RPMI7951 (cell line): ENCODE data around the gene CDON. TPM values are rescaled to one million over a fixed set of nuclear protein-coding genes. Genes with fewer than 3 reads are reported as not detected.
"Not testable (repeated sequence)": the region's sequence is repeated elsewhere in the genome, so short reads cannot be mapped to it uniquely, and the experiment has no call there.

Source experiments
- DNase-seq: peaks from one replicate; pipeline ENCODE4 v3.0.0-alpha.2; 2012; ENCODE audit warnings: low read depth
- total RNA-seq: library from RNA; depleted of rRNA; stranded (reverse); fragments of >200 nt; shearing (Covaris generic); gene quantifications from 2 replicates; pipeline ENCODE4 v1.2.3, GENCODE V29; 2014

Gene CDON
- total RNA-seq, 1 experiment from 2014 or later = 14.8 TPM

GRCh38 chr11:126046570-126047195 lies 16.0 kb downstream of the CDON start:
- no peak for DNase-seq

DNA sequence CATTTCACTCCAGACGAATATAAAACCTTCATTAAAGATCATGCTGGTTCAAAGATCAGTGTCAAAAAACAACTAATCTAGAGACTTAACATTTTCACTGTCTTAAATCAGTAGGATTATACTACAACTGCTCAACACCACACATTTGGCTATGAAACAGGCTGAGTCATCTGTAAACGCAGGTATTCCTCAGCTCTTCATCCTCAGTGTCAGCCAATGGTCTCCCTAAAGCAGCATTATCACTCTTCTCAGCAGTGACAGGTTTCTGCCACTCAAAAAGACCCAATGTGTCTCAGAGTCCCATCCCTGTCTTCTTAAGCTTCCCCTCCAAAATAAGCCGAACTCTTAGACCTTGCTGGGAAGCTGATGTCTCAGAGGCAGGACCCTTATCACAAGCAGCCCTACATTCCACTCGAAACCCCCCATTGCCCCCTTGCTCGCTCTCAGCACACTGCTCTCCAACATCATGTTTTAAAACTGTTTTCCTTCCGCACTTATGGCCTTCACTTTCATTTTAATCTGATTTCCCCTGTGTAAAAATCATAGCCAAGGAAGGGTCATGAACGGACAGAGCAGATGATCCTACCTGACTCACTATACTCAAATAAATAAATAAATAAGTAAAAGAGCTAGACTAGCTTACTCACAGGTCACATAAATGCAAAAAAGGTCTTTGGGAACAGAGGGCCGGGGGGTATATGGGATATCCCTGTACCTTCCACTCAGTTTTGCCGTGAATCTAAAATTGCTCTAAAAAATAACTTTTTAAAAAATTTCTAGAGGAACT lies 23.0 kb downstream of the CDON start:
- DNase-seq = no peak

DNA sequence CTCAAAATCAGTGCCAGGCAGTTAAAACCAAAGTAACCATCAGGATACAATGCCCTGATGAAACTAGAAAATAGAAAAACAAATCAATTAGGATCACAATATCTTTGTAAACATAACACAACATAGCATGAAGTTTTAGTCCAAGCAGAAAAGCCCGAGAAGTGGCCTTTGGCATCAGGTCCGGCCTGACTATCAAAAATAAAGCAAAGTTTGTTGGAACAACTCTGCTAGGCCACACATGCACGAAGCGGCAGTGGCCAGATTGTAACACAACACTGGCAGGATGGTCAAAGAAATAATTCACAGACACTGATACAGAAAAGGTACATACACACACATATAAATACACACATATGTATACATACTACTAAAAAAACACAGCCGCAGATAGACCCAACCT lies 26.9 kb downstream of the CDON start:
- DNase-seq = no peak

- DNase-seq = no peak
These were observed 27.7 kb downstream of the CDON start for GRCh38 chr11:126034933-126035425.

DNA sequence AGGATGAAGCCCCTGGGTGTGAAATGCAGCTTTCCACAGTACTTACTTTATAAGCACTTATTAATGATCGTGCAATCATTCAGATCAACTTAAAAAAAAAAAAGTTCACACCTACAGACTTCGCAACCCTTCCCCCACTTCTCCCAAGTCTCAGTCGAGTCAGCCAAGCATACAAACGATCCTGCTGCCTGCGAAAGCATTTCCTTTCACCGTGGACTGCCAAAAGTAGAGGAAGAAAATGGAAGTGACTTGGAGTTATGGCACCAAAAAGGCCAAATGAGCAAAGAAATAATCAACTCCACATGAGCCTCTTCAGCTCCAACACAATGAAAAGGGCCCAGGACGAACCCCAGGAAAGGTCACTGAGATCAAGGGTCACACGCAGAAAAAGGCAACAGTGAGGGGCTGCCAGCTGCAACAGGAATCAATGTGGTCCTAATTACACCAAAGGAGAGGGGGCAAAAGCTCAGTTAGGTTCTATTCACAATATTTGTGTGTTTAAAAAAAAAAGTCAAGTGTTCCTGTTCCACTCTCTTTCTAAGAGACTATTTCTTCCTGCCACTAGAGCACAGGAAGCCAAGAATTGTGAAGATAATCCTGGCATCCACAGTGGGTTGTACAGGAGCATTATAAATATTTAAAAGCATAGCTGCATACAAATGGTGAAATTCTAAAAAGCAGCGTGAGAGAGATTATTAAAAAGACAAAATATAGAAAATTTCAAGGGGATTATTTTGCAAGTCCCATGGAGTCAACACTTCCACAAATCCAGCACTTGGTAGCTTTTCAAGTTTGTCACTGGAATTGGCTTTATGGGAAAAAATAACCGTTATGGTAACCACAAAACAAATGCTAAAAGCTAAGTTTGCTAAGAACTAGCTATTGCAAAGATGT lies 28.4 kb downstream of the CDON start:
- no peak for DNase-seq

- DNase-seq = no peak
These were observed 30.3 kb downstream of the CDON start for GRCh38 chr11:126032375-126032774.

- DNase-seq = no peak
These were observed 32.9 kb downstream of the CDON start for GRCh38 chr11:126029805-126030204.

DNA sequence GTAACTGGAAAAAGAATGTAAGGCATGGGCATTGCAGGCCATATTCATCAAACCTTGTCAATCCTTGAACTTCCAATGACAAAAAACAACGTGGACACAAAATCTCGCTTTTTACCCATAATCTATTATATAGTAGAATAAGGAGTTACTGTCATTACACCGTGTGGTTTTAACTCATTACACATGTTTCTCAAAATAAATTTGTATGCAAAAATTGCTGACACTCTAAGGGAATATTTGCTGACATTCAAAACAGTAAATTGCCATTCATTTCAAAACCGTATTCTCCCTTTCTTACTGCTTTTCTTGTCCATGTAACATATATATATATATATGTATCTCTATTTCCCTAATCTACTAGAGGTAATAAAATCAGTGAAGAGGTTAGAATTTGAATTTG lies 33.4 kb downstream of the CDON start:
- DNase-seq = no peak

GRCh38 chr11:126028534-126028933 lies 34.1 kb downstream of the CDON start:
- not testable (repeated sequence) for DNase-seq

- DNase-seq = no peak
These were observed 36.1 kb downstream of the CDON start for GRCh38 chr11:126026579-126026978.

GRCh38 chr11:126025822-126026221 lies 36.8 kb downstream of the CDON start:
- DNase-seq = no peak

- DNase-seq = no peak
These were observed 38.5 kb downstream of the CDON start for GRCh38 chr11:126024123-126024522.

- no peak for DNase-seq
These were observed 49.8 kb downstream of the CDON start for GRCh38 chr11:126012852-126013251.

DNA sequence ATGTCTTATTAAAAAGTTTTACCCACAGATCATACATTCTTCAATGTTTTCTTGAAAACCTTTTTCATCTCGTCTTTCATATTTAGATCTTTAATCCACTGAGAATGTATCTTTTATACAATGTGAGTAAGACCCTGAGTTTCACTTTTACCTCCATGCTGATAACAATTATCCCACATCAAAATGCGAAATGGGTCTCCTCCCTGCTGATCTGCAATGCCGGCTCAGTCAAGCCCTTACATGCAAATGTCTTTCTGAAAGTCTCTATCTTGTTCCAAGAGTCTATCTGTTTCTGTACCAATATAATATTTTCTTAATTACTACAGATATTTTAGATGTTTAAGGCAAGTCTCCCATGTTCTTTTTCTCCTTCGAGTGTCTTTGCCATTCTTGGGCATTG lies 50.9 kb downstream of the CDON start:
- DNase-seq = no peak

- DNase-seq = no peak
These were observed 51.4 kb downstream of the CDON start for GRCh38 chr11:126011265-126011664.

DNA sequence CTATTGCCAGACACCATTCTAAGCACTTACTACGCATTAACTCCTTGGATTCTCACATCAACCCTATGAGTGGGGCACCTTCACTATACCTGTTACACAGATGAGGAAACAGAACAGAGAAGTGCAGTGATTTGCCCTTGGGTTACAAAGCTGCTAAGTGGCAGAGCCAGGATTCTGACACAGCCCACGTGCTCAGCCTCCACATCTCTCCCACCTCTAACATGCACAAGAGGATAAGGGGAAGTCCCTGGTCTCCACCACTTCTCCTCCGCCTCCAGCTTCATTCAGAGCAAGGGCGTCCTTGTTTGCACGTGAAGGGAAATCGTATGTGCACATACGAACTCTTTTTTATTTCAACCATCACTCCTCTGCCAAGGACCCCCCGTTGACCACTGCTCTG lies 53.7 kb downstream of the CDON start:
- no peak for DNase-seq

- peak; percentile 80 for DNase-seq
These were observed 55.4 kb downstream of the CDON start for GRCh38 chr11:126007238-126007637.

DNA sequence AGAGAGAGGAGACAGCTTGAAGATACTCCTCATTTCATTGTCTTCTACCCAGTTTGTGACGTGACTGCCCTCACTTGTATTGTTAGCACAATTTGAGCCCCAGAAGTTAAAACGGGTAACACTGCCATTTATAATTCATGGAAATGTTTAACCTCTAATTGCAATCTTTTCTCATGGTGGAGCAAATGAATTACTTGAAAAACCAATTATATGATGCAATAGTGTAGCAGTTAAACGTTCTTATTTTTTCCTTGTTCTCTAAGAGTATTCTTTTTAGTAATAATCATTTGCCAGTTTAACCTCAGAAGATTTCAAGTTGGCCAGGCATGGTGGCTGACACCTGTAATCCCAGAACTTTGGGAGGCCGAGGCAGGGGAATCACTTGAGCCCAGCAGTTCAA lies 56.6 kb downstream of the CDON start:
- DNase-seq = no peak

DNA sequence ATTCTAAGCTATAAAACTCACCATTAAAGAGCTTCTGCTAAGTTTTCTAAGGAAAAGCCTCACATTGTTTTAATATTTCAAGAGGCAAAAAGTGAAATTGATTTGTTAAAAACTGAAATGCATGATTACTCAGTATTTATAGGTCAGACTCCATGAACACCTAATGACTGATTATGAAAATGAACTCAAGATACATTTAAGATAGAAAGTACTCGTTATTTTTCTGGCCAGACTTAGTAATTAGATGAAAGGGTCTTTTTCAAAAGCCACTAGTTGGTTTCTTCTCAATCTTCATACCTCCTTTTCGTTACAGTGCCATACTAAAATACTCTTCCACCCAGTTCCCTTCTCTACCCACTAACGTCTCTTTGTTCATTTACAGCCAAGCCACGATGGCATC lies 60.5 kb downstream of the CDON start:
- DNase-seq = no peak

DNA sequence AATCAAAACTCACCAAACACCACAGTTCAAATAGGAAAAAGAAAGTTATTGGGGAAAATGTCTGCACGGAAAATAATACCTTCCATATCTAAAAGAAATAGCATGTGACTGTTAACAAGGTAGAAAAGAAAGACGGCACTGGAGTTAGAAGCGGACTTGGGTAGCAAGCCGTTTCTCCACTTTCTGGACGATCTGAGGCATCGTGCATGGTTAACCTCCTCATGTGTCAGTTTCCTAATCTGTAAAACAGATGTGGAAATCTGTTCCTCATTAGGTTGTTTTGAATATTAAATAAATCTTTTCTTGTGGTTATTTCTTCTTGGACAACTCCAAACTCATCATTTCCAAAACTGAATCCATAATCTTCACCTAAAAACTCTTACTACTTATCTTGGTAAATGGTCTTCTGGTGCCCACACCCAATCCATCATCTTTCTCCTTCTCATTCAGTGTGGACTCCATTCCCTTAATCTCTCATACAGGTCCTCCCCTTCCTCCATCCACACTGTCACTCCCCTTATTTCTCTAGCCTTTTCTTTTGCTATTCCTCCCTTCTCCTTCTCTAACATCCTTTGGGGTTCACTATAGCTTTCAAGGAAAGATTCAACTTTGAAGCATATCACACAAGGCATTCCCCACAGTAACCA lies 63.3 kb downstream of the CDON start:
- DNase-seq = no peak

DNA sequence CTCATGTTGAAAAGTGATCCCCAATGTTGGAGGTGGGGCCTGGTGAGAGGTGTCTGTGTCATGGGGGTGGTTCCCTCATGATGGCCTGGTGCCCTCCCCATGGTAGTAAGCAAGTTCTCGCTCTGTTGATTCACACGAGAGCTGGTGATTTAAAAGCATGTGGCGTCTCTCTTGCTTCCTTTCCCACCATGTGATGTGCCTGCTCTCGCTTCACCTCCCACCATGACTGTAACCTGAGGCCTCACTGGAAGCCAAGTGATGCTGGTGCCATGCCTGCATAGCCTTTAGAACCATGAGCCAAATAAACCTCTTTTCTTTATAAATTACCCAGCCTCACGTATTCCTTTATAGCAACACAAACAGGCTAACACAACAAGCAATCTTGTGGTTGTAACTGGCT lies 64.4 kb downstream of the CDON start:
- DNase-seq = no peak

GRCh38 chr11:125995313-125995712 lies 67.4 kb downstream of the CDON start:
- no peak for DNase-seq
